Gastrocnemius medialis (tissue), 4 donors: Measurements from ENCODE around the gene SLIT2.

Experiments
- POLR2A ChIP-seq, 2 donors: fragments of 450-650 bp; IDR thresholded peaks; one replicate each; pipeline ENCODE4 v1.6.1; 2017; ENCODE audit warnings: antibody characterized with exemption in 2 of 2, mild to moderate bottlenecking in 2 of 2, moderate library complexity in 2 of 2
- TF ChIP-seq, protein P1 (sequence below), 5 experiments: fragments of 450-650 bp in 3 of 5; fragments of 200-600 bp in 2 of 5; sonication (generic) in 2 of 5; IDR thresholded peaks in 4 of 5; conservative IDR thresholded peaks in 1 of 5; 1 replicate in 4 of 5; 2 replicates in 1 of 5; pipeline ENCODE4 v1.5.1; 2016 to 2019; ENCODE audit warnings: antibody characterized with exemption in 5 of 5, mild to moderate bottlenecking in 3 of 5, moderate library complexity in 3 of 5

DNA sequence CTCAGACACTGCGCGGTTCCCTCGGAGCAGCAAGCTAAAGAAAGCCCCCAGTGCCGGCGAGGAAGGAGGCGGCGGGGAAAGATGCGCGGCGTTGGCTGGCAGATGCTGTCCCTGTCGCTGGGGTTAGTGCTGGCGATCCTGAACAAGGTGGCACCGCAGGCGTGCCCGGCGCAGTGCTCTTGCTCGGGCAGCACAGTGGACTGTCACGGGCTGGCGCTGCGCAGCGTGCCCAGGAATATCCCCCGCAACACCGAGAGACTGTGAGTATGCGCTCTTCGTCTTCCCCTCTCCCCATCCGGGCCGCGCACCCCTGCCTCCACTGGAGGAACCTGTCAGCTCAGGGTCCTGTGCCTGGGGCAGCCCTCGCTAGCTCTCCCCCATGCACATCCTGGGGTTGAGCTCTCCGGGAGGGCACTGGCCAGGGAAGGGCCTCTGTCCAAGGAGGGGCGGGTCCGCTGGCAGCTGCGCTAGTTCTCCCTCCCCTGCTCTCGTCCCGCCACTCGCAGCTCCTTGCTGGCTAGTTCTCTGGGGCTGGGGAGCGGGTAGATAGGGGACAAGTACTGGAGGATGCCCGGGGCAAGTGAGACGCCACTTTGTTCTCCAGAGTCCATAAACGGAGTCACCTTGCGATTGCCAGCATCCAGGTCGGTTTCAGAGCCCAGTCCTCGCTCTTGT lies 2.2 kb downstream of the SLIT2 start:
- TF ChIP-seq, protein P1, sequence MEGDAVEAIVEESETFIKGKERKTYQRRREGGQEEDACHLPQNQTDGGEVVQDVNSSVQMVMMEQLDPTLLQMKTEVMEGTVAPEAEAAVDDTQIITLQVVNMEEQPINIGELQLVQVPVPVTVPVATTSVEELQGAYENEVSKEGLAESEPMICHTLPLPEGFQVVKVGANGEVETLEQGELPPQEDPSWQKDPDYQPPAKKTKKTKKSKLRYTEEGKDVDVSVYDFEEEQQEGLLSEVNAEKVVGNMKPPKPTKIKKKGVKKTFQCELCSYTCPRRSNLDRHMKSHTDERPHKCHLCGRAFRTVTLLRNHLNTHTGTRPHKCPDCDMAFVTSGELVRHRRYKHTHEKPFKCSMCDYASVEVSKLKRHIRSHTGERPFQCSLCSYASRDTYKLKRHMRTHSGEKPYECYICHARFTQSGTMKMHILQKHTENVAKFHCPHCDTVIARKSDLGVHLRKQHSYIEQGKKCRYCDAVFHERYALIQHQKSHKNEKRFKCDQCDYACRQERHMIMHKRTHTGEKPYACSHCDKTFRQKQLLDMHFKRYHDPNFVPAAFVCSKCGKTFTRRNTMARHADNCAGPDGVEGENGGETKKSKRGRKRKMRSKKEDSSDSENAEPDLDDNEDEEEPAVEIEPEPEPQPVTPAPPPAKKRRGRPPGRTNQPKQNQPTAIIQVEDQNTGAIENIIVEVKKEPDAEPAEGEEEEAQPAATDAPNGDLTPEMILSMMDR (IDR thresholded peaks at IDR 0.05 in 4 of 5, conservative IDR thresholded peaks at IDR 0.05 in 1 of 5), result no peak
- no peak for TF ChIP-seq POLR2A (IDR thresholded peaks at IDR 0.05)
